ENCODE results near the gene NID2.
A peak's percentile ranks its signal among the peaks of the same experiment; 100 is the strongest.

The NID2 gene

GRCh38 chr14:52079239-52079959 is 10.5 kb upstream of the NID2 start:
- peaks cover 62% of the 10 kb centered on the region for H3K4me1 ChIP-seq (ENCODE audit: control insufficient read depth, insufficient read depth, low read length)
- no peaks in the 10 kb centered on the region for H3K36me3 ChIP-seq (ENCODE audit: control insufficient read depth, insufficient read depth, low read length, severe bottlenecking)
- peak overlapping the region; percentile 50 for H3K9ac ChIP-seq (ENCODE audit: low read length)
- peak; percentile 49 for DNase-seq (ENCODE audit: low read depth)
- H3K4me3 ChIP-seq (ENCODE audit: low read length): no peak overlapping the region
- H3K9me3 ChIP-seq (ENCODE audit: control insufficient read depth, low read length): peaks cover 4% of the 10 kb centered on the region
- no peaks in the 10 kb centered on the region for H3K27me3 ChIP-seq (replicated peaks; ENCODE audit: control insufficient read depth, insufficient read depth, low read length)

DNA sequence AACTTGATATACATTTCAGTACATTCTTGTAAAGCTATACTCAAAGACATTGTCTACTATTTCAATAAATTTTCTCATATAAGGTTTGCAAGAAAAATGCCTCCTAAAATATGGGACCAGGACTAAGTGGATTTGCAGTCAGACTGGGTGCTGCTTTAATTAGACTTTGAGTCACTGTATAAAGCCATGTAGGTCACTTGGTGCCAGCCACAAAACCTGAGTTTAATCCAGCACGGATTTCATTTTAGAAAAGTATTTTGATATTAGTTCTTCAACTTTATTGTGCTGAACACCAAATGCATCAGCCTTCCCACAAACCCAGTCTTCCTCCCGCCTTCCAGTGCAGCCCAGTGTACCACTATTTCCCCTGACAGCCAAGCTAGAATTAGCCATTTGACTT is 9.9 kb upstream of the NID2 start:
- Histone ChIP-seq H3K27me3 (replicated peaks; ENCODE audit: control insufficient read depth, insufficient read depth, low read length) (no peaks in the 10 kb centered on the region), H3K9ac (ENCODE audit: low read length) (no peak overlapping the region), H3K4me1 (ENCODE audit: control insufficient read depth, insufficient read depth, low read length) (peaks cover 63% of the 10 kb centered on the region), H3K4me3 (ENCODE audit: low read length) (no peak overlapping the region), H3K36me3 (ENCODE audit: control insufficient read depth, insufficient read depth, low read length, severe bottlenecking) (no peaks in the 10 kb centered on the region), H3K9me3 (ENCODE audit: control insufficient read depth, low read length) (no peaks in the 10 kb centered on the region)
- no peak for DNase-seq (ENCODE audit: low read depth)

GRCh38 chr14:52078095-52078531 is 9.3 kb upstream of the NID2 start:
- Histone ChIP-seq H3K4me1 (ENCODE audit: control insufficient read depth, insufficient read depth, low read length) (peaks cover 69% of the 10 kb centered on the region), H3K9me3 (ENCODE audit: control insufficient read depth, low read length) (no peaks in the 10 kb centered on the region), H3K4me3 (ENCODE audit: low read length) (no peak overlapping the region), H3K9ac (ENCODE audit: low read length) (no peak overlapping the region), H3K36me3 (ENCODE audit: control insufficient read depth, insufficient read depth, low read length, severe bottlenecking) (no peaks in the 10 kb centered on the region), H3K27me3 (replicated peaks; ENCODE audit: control insufficient read depth, insufficient read depth, low read length) (no peaks in the 10 kb centered on the region)
- peak; percentile 55 for DNase-seq (ENCODE audit: low read depth)

- Histone ChIP-seq H3K4me3 (ENCODE audit: low read length) (no peak overlapping the region), H3K4me1 (ENCODE audit: control insufficient read depth, insufficient read depth, low read length) (peaks cover 76% of the 10 kb centered on the region), H3K36me3 (ENCODE audit: control insufficient read depth, insufficient read depth, low read length, severe bottlenecking) (no peaks in the 10 kb centered on the region), H3K9ac (ENCODE audit: low read length) (no peak overlapping the region), H3K9me3 (ENCODE audit: control insufficient read depth, low read length) (no peaks in the 10 kb centered on the region), H3K27me3 (replicated peaks; ENCODE audit: control insufficient read depth, insufficient read depth, low read length) (no peaks in the 10 kb centered on the region)
- DNase-seq (ENCODE audit: low read depth): peak; percentile 35
These were observed 8.6 kb upstream of the NID2 start for GRCh38 chr14:52077256-52077979.

DNA sequence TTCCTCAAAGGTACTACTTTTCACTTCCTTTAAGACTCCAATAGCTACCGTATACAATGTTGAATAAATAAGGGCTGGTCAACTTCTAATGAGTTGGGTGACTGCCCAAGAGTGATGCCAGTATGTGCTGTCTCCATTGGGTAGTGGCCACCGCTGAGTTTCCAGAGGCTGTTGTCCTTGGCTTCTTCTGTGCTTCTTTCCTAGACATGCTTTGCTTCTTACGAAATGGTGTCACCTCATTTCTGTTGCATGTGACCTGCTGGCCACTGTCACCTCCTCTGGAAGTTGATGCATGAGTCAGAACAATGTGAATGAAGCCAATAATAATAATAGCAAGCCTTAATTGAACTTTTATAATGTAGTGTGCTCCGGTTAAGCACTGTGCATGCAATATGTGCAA is 7.5 kb upstream of the NID2 start:
- H3K36me3 ChIP-seq (ENCODE audit: control insufficient read depth, insufficient read depth, low read length, severe bottlenecking): no peaks in the 10 kb centered on the region
- peak; percentile 80 for DNase-seq (ENCODE audit: low read depth)
- H3K27me3 ChIP-seq (replicated peaks; ENCODE audit: control insufficient read depth, insufficient read depth, low read length): no peaks in the 10 kb centered on the region
- peaks cover 75% of the 10 kb centered on the region for H3K4me1 ChIP-seq (ENCODE audit: control insufficient read depth, insufficient read depth, low read length)
- no peaks in the 10 kb centered on the region for H3K9me3 ChIP-seq (ENCODE audit: control insufficient read depth, low read length)
- H3K9ac ChIP-seq (ENCODE audit: low read length): no peak overlapping the region
- H3K4me3 ChIP-seq (ENCODE audit: low read length): no peak overlapping the region

DNA sequence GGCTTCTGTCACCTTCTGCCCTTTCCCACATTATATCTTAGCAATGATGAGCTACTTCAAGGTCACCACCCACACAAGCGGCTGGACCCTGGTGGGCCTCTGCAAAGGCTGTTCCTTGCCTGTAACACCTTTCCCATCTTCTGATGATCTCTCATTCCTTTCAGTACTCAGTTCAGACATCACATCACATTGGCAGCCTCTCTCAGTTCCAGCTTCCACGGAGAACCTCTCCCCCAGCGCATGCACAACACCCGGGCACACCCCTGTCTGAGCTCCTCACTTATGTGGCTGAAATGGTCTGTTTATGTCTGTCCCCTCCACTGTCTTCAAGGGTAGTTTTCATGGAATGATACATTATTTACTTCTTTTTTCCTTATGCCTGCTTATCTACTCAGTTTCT is 6.5 kb upstream of the NID2 start:
- Histone ChIP-seq H3K9ac (ENCODE audit: low read length) (no peak overlapping the region), H3K4me1 (ENCODE audit: control insufficient read depth, insufficient read depth, low read length) (peaks cover 65% of the 10 kb centered on the region), H3K36me3 (ENCODE audit: control insufficient read depth, insufficient read depth, low read length, severe bottlenecking) (no peaks in the 10 kb centered on the region), H3K4me3 (ENCODE audit: low read length) (no peak overlapping the region), H3K27me3 (replicated peaks; ENCODE audit: control insufficient read depth, insufficient read depth, low read length) (no peaks in the 10 kb centered on the region), H3K9me3 (ENCODE audit: control insufficient read depth, low read length) (no peaks in the 10 kb centered on the region)
- DNase-seq (ENCODE audit: low read depth): no peak

DNA sequence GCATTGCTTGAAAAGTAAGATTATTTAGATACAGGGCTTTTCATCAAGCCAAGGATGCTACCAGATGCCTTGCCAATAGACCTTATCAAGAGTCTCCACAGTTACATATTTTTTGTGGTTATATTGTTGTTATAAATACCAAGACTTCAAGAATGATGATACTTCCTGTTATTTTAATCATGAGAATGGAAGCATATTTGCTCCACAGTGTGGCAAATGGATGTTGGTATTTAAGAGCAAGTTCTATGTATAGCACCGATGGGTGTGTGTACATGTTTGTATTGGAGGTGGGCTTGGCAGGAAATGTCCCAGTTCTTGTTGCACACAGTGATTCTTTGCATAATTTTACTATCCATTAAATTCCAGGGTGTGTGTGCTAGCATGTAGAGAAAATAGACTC is 4.4 kb upstream of the NID2 start:
- DNase-seq (ENCODE audit: low read depth): peak; percentile 57
- no peak overlapping the region for H3K4me3 ChIP-seq (ENCODE audit: low read length)
- H3K9me3 ChIP-seq (ENCODE audit: control insufficient read depth, low read length): no peaks in the 10 kb centered on the region
- H3K36me3 ChIP-seq (ENCODE audit: control insufficient read depth, insufficient read depth, low read length, severe bottlenecking): no peaks in the 10 kb centered on the region
- peaks cover 52% of the 10 kb centered on the region for H3K4me1 ChIP-seq (ENCODE audit: control insufficient read depth, insufficient read depth, low read length)
- H3K9ac ChIP-seq (ENCODE audit: low read length): no peak overlapping the region
- H3K27me3 ChIP-seq (replicated peaks; ENCODE audit: control insufficient read depth, insufficient read depth, low read length): no peaks in the 10 kb centered on the region

DNA sequence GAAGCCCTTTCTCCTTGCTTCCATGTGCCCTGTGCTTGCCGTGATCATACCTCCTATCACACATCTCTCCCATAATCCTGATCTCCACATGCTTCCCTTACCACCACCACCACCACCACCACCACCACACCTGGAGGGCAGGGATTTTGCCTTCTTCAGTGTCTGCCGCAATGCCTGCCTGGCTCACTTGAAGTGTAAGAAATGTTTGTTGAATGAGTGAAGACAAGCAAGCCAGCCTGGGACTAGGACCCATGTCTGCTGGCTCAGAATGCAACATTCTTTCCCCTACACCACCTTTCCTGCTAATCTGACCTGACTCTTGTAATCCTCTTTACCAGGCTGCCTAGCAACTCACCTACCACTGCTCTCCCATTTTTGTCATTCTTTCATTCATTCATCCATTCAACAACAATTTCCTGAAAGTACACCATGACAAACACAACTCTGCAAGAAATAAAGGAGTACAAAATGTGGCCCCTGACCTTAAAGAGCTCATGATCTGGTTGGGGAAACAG is 3.5 kb upstream of the NID2 start:
- no peak for DNase-seq (ENCODE audit: low read depth)
- Histone ChIP-seq H3K9me3 (ENCODE audit: control insufficient read depth, low read length) (no peaks in the 10 kb centered on the region), H3K4me1 (ENCODE audit: control insufficient read depth, insufficient read depth, low read length) (peaks cover 46% of the 10 kb centered on the region), H3K36me3 (ENCODE audit: control insufficient read depth, insufficient read depth, low read length, severe bottlenecking) (no peaks in the 10 kb centered on the region), H3K4me3 (ENCODE audit: low read length) (no peak overlapping the region), H3K9ac (ENCODE audit: low read length) (no peak overlapping the region), H3K27me3 (replicated peaks; ENCODE audit: control insufficient read depth, insufficient read depth, low read length) (no peaks in the 10 kb centered on the region)

DNA sequence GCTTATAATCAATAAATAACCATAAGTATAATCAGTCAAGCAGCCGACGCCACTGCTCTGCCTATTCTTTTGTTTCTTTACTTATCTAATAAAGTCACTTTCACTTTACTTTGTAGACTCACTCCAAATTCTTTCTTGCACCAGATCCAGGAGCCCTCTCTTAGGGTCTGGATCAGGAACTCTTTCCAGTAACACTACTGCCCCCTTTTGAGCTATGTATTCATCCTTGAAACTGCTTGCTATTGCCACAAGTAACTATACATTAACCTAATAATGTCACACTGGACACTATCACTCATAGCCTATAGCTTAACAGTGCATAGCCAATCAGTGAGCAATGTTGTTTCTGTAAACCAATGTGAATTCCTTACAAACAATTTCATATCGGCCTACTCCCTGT is 2.8 kb upstream of the NID2 start:
- Histone ChIP-seq H3K4me3 (ENCODE audit: low read length) (no peak overlapping the region), H3K9ac (ENCODE audit: low read length) (no peak overlapping the region), H3K36me3 (ENCODE audit: control insufficient read depth, insufficient read depth, low read length, severe bottlenecking) (peaks cover 4% of the 10 kb centered on the region), H3K27me3 (replicated peaks; ENCODE audit: control insufficient read depth, insufficient read depth, low read length) (no peaks in the 10 kb centered on the region), H3K9me3 (ENCODE audit: control insufficient read depth, low read length) (no peaks in the 10 kb centered on the region), H3K4me1 (ENCODE audit: control insufficient read depth, insufficient read depth, low read length) (peaks cover 44% of the 10 kb centered on the region)
- DNase-seq (ENCODE audit: low read depth): peak; percentile 33

DNA sequence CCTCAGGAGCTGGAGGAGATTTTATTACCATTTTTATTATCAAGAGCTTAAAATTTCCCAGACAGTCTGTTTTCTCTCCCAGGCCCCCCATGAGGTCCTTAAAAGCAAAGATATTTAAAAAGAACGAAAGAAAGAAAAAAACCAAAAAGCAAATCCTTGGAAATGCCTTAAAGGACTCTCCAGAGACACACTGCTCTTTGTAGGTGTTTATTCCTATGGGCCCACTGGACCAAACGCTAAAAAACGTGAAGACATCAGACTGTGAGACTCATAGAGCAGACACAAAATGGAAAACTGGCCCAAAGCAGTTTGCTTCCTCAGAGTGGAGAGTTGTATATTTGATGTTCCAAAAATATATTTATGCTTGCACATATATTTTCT is 1.2 kb upstream of the NID2 start:
- Histone ChIP-seq H3K4me3 (ENCODE audit: low read length) (peak overlapping the region; percentile 94), H3K9me3 (ENCODE audit: control insufficient read depth, low read length) (no peaks in the 10 kb centered on the region), H3K4me1 (ENCODE audit: control insufficient read depth, insufficient read depth, low read length) (peaks cover 35% of the 10 kb centered on the region), H3K9ac (ENCODE audit: low read length) (peak overlapping the region; percentile 95), H3K27me3 (replicated peaks; ENCODE audit: control insufficient read depth, insufficient read depth, low read length) (no peaks in the 10 kb centered on the region), H3K36me3 (ENCODE audit: control insufficient read depth, insufficient read depth, low read length, severe bottlenecking) (peaks cover 12% of the 10 kb centered on the region)
- no peak for DNase-seq (ENCODE audit: low read depth)

GRCh38 chr14:52069307-52070050 is 620 bp upstream of the NID2 start:
- H3K4me1 ChIP-seq (ENCODE audit: control insufficient read depth, insufficient read depth, low read length): peaks cover 40% of the 10 kb centered on the region
- H3K4me3 ChIP-seq (ENCODE audit: low read length): peak overlapping the region; percentile 94
- DNase-seq (ENCODE audit: low read depth): peak; percentile 71
- H3K9ac ChIP-seq (ENCODE audit: low read length): peak overlapping the region; percentile 95
- H3K9me3 ChIP-seq (ENCODE audit: control insufficient read depth, low read length): no peaks in the 10 kb centered on the region
- H3K27me3 ChIP-seq (replicated peaks; ENCODE audit: control insufficient read depth, insufficient read depth, low read length): no peaks in the 10 kb centered on the region
- H3K36me3 ChIP-seq (ENCODE audit: control insufficient read depth, insufficient read depth, low read length, severe bottlenecking): peaks cover 12% of the 10 kb centered on the region

Data from adipocyte (in vitro differentiated cells).